ENCODE data around the gene TNFRSF19.

Gene TNFRSF19

DNA sequence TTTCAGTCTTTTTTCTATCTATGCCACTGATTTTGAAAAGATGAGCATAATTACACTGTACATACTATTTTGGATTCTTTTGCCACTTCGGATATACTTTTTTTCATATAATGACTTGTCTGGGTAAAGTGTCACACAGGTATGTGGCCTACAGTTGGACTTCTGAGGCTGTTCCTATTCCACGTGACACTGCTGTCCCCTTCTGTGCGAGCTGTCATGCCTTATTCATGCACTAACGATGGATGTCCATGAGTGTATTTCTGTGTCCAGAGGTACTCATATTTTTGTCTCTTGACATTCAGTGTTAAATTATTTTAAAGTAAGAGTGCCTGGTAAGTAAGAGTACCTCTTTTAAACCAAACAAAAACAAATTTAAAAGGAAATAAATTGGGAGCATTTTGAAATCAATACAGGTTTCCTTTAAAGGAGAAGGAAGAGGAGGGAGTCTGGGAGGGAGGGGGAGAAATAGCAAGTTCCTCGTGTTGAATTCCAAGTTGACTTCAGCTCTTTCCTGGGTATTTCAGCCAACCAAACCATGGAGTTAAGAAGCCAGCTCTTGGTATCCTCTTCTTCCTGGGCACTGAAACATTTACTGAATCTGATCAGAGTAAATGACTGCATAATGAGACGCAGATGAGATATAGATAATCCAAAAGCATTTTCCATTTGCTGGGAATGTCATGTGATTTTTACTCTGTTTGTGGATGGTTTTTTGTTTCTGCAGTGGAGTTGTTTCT is 61.3 kb downstream of the TNFRSF19 start:
- TF ChIP-seq, protein P1, sequence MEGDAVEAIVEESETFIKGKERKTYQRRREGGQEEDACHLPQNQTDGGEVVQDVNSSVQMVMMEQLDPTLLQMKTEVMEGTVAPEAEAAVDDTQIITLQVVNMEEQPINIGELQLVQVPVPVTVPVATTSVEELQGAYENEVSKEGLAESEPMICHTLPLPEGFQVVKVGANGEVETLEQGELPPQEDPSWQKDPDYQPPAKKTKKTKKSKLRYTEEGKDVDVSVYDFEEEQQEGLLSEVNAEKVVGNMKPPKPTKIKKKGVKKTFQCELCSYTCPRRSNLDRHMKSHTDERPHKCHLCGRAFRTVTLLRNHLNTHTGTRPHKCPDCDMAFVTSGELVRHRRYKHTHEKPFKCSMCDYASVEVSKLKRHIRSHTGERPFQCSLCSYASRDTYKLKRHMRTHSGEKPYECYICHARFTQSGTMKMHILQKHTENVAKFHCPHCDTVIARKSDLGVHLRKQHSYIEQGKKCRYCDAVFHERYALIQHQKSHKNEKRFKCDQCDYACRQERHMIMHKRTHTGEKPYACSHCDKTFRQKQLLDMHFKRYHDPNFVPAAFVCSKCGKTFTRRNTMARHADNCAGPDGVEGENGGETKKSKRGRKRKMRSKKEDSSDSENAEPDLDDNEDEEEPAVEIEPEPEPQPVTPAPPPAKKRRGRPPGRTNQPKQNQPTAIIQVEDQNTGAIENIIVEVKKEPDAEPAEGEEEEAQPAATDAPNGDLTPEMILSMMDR (IDR thresholded peaks at IDR 0.05; ENCODE audit: insufficient read depth, low read length): no peak
- no peak for TF ChIP-seq SPI1 (IDR thresholded peaks at IDR 0.05; ENCODE audit: borderline replicate concordance, low read depth)
- no peak for TF ChIP-seq GABPA (IDR thresholded peaks at IDR 0.05; ENCODE audit: low read depth)
- TF ChIP-seq, protein P2, sequence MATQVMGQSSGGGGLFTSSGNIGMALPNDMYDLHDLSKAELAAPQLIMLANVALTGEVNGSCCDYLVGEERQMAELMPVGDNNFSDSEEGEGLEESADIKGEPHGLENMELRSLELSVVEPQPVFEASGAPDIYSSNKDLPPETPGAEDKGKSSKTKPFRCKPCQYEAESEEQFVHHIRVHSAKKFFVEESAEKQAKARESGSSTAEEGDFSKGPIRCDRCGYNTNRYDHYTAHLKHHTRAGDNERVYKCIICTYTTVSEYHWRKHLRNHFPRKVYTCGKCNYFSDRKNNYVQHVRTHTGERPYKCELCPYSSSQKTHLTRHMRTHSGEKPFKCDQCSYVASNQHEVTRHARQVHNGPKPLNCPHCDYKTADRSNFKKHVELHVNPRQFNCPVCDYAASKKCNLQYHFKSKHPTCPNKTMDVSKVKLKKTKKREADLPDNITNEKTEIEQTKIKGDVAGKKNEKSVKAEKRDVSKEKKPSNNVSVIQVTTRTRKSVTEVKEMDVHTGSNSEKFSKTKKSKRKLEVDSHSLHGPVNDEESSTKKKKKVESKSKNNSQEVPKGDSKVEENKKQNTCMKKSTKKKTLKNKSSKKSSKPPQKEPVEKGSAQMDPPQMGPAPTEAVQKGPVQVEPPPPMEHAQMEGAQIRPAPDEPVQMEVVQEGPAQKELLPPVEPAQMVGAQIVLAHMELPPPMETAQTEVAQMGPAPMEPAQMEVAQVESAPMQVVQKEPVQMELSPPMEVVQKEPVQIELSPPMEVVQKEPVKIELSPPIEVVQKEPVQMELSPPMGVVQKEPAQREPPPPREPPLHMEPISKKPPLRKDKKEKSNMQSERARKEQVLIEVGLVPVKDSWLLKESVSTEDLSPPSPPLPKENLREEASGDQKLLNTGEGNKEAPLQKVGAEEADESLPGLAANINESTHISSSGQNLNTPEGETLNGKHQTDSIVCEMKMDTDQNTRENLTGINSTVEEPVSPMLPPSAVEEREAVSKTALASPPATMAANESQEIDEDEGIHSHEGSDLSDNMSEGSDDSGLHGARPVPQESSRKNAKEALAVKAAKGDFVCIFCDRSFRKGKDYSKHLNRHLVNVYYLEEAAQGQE (IDR thresholded peaks at IDR 0.05; ENCODE audit: insufficient replicate concordance, low read depth): no peak
- Histone ChIP-seq H3K4me3 (replicated peaks; ENCODE audit: insufficient read depth, low read length) (no peak overlapping the region), H3K27ac (replicated peaks) (no peak overlapping the region), H3K27me3 (ENCODE audit: insufficient read depth, poor library complexity, severe bottlenecking) (no peaks in the 10 kb centered on the region)
- DNase-seq (ENCODE audit: low read depth in 1 of 2, low spot score in 1 of 2): no peak

DNA sequence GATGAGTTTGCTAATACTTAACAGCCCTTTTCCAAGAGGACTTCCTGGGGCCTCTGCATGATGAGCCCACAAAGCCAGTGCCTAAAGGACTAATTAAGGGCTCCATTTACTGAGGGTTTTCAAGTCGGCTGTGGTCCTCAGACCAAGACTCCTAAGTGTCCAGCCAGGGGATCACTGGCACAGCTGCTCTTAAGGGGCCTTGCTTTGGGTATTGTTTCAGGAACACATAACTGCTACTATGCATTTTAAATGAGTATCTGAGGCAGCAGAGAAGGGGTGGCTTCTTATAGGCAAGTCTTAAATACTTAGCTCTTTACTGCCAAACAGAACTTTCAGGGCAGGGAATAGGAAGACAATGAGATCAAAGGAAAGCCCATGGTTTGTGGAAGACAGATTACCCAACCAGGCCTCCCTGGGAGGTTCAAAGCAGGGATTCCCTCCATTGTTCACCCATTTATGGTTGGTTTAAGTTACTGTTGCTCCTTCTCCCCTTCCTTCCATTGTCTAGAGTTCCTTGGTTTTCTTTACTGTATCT is 61.9 kb downstream of the TNFRSF19 start:
- H3K27me3 ChIP-seq (ENCODE audit: insufficient read depth, poor library complexity, severe bottlenecking): no peaks in the 10 kb centered on the region
- H3K4me3 ChIP-seq (replicated peaks; ENCODE audit: insufficient read depth, low read length): no peak overlapping the region
- no peak overlapping the region for H3K27ac ChIP-seq (replicated peaks)
- no peak for TF ChIP-seq SPI1 (IDR thresholded peaks at IDR 0.05; ENCODE audit: borderline replicate concordance, low read depth)
- no peak for TF ChIP-seq POLR2AphosphoS5 (IDR thresholded peaks at IDR 0.05; ENCODE audit: low read depth)
- TF ChIP-seq, protein P2 (IDR thresholded peaks at IDR 0.05; ENCODE audit: insufficient replicate concordance, low read depth): no peak
- TF ChIP-seq, protein P1 (IDR thresholded peaks at IDR 0.05; ENCODE audit: insufficient read depth, low read length): no peak
- TF ChIP-seq GABPA (IDR thresholded peaks at IDR 0.05; ENCODE audit: low read depth): no peak
- no peak for DNase-seq (ENCODE audit: low read depth in 1 of 2, low spot score in 1 of 2)

DNA sequence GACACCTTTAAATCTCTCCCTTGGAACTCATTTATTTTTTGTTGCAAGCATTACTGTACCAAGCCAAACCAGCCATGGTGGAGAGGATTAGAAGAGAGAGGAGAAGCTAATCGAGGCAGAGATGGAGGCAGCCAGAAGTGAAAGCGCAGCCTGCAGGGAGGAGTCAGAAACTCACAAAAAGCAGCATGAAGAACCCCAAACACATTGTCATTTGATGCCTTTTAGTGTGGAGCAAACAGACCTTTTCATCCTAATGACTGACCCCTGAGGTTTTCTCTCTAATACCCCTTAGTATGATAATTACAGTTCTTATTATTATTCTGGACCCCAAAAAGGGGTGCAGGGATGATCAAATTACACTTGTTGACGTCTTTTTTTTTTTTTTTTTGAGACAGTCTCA is 62.5 kb downstream of the TNFRSF19 start:
- Histone ChIP-seq H3K27ac (replicated peaks) (no peak overlapping the region), H3K4me3 (replicated peaks; ENCODE audit: insufficient read depth, low read length) (no peak overlapping the region), H3K27me3 (ENCODE audit: insufficient read depth, poor library complexity, severe bottlenecking) (no peaks in the 10 kb centered on the region)
- TF ChIP-seq, protein P2 (IDR thresholded peaks at IDR 0.05; ENCODE audit: insufficient replicate concordance, low read depth): no peak
- TF ChIP-seq POLR2AphosphoS5 (IDR thresholded peaks at IDR 0.05; ENCODE audit: low read depth) (no peak), SPI1 (IDR thresholded peaks at IDR 0.05; ENCODE audit: borderline replicate concordance, low read depth) (no peak), GABPA (IDR thresholded peaks at IDR 0.05; ENCODE audit: low read depth) (no peak)
- TF ChIP-seq, protein P1 (IDR thresholded peaks at IDR 0.05; ENCODE audit: insufficient read depth, low read length): no peak
- no peak for DNase-seq (ENCODE audit: low read depth in 1 of 2, low spot score in 1 of 2)
